Smooth muscle cell (in vitro differentiated cells): ENCODE data around the gene CPA2. TPM values are rescaled to one million over a fixed set of nuclear protein-coding genes. Genes with fewer than 3 reads are reported as not detected.
A peak's percentile ranks its signal among the peaks of the same experiment; 100 is the strongest.

ENCODE experiments used
- DNase-seq: peaks from one replicate; lab custom pipeline; 2025; ENCODE audit not compliant: unreplicated experiment; lab: John Stamatoyannopoulos, UW
- H2AFZ ChIP-seq: fragments of 200-600 bp; sonication (generic); 2 replicates; pipeline ENCODE4 v1.6.0; 2016; ENCODE audit warnings: antibody characterized with exemption, low read depth, mild to moderate bottlenecking
- H3F3A ChIP-seq: fragments of 200-600 bp; sonication (generic); 2 replicates; pipeline ENCODE4 v1.6.0; 2017; ENCODE audit warnings: antibody characterized with exemption, low read depth
- H3K27ac ChIP-seq: fragments of 200-600 bp; sonication (generic); 2 replicates; pipeline ENCODE4 v1.5.1; 2016; ENCODE audit warnings: low read depth, mild to moderate bottlenecking
- H3K27me3 ChIP-seq: fragments of 200-600 bp; sonication (generic); 2 replicates; pipeline ENCODE4 v1.6.1; 2016; ENCODE audit warnings: low read depth, mild to moderate bottlenecking
- H3K36me3 ChIP-seq: fragments of 200-600 bp; sonication (generic); 2 replicates; pipeline ENCODE4 v1.5.1; 2016; ENCODE audit warnings: low read depth
- H3K4me1 ChIP-seq: fragments of 200-600 bp; sonication (generic); 2 replicates; pipeline ENCODE4 v1.5.1; 2016; ENCODE audit warnings: low read depth
- H3K4me2 ChIP-seq: fragments of 200-600 bp; sonication (generic); 2 replicates; pipeline ENCODE4 v1.6.0; 2016; ENCODE audit warnings: mild to moderate bottlenecking
- H3K4me3 ChIP-seq: fragments of 200-600 bp; sonication (generic); 2 replicates; pipeline ENCODE4 v1.5.1; 2016; ENCODE audit warnings: mild to moderate bottlenecking
- H3K79me2 ChIP-seq: fragments of 200-600 bp; sonication (generic); 2 replicates; pipeline ENCODE4 v1.6.0; 2016; ENCODE audit warnings: low read depth, mild to moderate bottlenecking
- H3K9ac ChIP-seq: fragments of 200-600 bp; sonication (generic); 2 replicates; pipeline ENCODE4 v1.6.0; 2016; ENCODE audit warnings: low read depth
- H3K9me3 ChIP-seq: fragments of 200-600 bp; sonication (generic); replicated peaks from 2 replicates; pipeline ENCODE4 v1.5.1; 2016; ENCODE audit warnings: low read depth
- H4K20me1 ChIP-seq: fragments of 200-600 bp; sonication (generic); 2 replicates; pipeline ENCODE4 v1.6.0; 2016; ENCODE audit warnings: low read depth
- WGBS: methylation state at CpG from one replicate; pipeline ENCODE4 v1.1.7; 2016; ENCODE audit warnings: low lambda C conversion rate; 5-methylcytosine and 5-hydroxymethylcytosine counted together
- polyA plus RNA-seq: library from polyadenylated mRNA; unstranded; fragments of >200 nt; fragmentation: Nextera tagmentation; extraction: Ambion mirVana; gene quantifications from 2 replicates; pipeline ENCODE4 v1.2.1, GENCODE V29; 2016
- total RNA-seq: library from RNA; depleted of rRNA; stranded (reverse); fragments of >200 nt; gene quantifications from 2 replicates; pipeline ENCODE4 v1.2.3, GENCODE V29; 2014
- TF ChIP-seq, protein P1 (sequence below): fragments of 200-600 bp; sonication (generic); IDR thresholded peaks from 2 replicates; pipeline ENCODE4 v1.5.1; 2017; ENCODE audit warnings: borderline replicate concordance, mild to moderate bottlenecking, antibody characterized with exemption; ENCODE audit not compliant: insufficient read depth, poor library complexity, severe bottlenecking

Gene CPA2
- total and polyA plus RNA-seq, 2 experiments from 2014 or later = 0.18 TPM; not detected in 1

DNA sequence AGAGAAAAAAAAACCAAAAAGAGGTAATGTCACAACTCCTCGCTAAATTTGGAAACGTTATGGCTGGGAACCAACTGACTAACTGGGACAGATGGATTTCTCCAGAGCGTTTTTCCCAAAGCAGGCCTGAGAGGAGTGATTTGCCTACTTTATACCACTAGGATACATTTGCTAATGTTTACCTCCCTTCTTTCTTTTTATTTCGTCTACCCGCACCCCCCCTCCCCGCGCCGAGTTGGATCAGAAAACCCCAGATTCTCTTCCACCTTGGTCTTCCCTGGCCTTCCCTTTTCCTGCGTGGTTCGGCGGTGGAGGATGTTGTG, 7.2 kb downstream of the CPA2 start:
- H2AFZ ChIP-seq = peak overlapping the region; percentile 88
- H3K27ac ChIP-seq = peak overlapping the region; percentile 80
- no peaks in the 10 kb centered on the region for H3K79me2 ChIP-seq
- WGBS = 25% methylated on average over 11 of the region's 11 CpGs
- peaks cover 40% of the 10 kb centered on the region for H3F3A ChIP-seq
- H3K27me3 ChIP-seq = no peaks in the 10 kb centered on the region
- no peaks in the 10 kb centered on the region for H3K36me3 ChIP-seq
- H3K4me2 ChIP-seq = peak overlapping the region; percentile 67
- H3K9me3 ChIP-seq = no peaks in the 10 kb centered on the region
- TF ChIP-seq, protein P1, sequence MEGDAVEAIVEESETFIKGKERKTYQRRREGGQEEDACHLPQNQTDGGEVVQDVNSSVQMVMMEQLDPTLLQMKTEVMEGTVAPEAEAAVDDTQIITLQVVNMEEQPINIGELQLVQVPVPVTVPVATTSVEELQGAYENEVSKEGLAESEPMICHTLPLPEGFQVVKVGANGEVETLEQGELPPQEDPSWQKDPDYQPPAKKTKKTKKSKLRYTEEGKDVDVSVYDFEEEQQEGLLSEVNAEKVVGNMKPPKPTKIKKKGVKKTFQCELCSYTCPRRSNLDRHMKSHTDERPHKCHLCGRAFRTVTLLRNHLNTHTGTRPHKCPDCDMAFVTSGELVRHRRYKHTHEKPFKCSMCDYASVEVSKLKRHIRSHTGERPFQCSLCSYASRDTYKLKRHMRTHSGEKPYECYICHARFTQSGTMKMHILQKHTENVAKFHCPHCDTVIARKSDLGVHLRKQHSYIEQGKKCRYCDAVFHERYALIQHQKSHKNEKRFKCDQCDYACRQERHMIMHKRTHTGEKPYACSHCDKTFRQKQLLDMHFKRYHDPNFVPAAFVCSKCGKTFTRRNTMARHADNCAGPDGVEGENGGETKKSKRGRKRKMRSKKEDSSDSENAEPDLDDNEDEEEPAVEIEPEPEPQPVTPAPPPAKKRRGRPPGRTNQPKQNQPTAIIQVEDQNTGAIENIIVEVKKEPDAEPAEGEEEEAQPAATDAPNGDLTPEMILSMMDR = no peak
- H3K4me3 ChIP-seq = peak overlapping the region; percentile 41
- H4K20me1 ChIP-seq = no peaks in the 10 kb centered on the region
- peaks cover 46% of the 10 kb centered on the region for H3K4me1 ChIP-seq
- H3K9ac ChIP-seq = peak overlapping the region; percentile 27
- DNase-seq = no peak

DNA sequence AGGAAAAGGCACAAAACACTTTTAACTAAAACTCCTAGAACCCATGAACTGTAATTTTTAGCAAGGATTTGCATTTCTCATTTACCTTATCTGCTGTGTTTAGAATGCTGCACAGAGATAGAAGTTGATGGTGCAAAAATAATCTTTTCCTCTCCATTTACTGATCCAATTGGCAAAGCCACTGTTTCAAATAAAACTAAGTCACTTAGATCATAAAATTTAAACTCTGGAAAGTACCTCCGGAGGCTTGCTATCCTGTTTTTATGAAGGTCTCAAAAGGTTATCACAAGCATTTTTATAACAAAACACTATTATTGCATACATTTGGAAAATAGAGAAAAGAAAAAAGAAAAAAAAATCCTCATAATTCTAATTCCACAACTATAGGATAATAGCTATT, 7.6 kb downstream of the CPA2 start:
- no peak for DNase-seq
- H3K79me2 ChIP-seq = no peaks in the 10 kb centered on the region
- peak overlapping the region; percentile 80 for H3K27ac ChIP-seq
- no peaks in the 10 kb centered on the region for H4K20me1 ChIP-seq
- H3K4me3 ChIP-seq = peak overlapping the region; percentile 41
- peaks cover 46% of the 10 kb centered on the region for H3K4me1 ChIP-seq
- no peaks in the 10 kb centered on the region for H3K9me3 ChIP-seq
- peak overlapping the region; percentile 67 for H3K4me2 ChIP-seq
- H3K9ac ChIP-seq = peak overlapping the region; percentile 27
- peak overlapping the region; percentile 88 for H2AFZ ChIP-seq
- WGBS = 21% methylated on average over 1 of the region's 1 CpG
- no peaks in the 10 kb centered on the region for H3K36me3 ChIP-seq
- H3K27me3 ChIP-seq = no peaks in the 10 kb centered on the region
- H3F3A ChIP-seq = peaks cover 40% of the 10 kb centered on the region
- TF ChIP-seq, protein P1 = no peak

DNA sequence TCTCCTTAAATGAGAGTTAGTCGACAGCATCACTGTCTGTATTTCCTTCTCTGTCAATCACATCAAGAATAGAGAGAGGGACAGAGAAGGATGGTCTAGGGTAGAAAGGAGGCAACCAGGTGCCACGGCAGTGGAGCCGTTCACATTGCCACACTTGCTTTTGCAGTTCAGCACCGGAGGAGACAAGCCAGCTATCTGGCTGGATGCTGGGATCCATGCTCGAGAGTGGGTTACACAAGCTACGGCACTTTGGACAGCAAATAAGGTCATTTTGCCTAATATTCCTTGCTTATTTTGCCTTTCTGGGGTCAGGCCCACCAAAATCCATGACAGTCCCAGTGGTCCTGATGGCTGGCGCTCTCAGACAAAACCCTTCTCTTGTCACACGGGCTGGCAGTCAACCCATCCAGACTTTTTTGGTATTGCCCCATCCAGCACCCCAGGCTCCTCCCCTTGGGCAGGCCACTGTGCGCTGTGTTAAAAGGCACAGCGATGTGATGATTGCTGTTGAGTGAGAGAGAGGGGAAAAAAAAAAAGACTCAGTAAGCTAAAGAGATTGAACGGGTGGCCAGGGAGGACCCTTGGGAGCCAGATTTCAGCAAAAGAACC, 8.4 kb downstream of the CPA2 start:
- H2AFZ ChIP-seq = no peak overlapping the region
- H3K36me3 ChIP-seq = no peaks in the 10 kb centered on the region
- H3K79me2 ChIP-seq = no peaks in the 10 kb centered on the region
- TF ChIP-seq, protein P1 = no peak
- H4K20me1 ChIP-seq = no peaks in the 10 kb centered on the region
- H3K4me3 ChIP-seq = no peak overlapping the region
- peak overlapping the region; percentile 80 for H3K27ac ChIP-seq
- WGBS = 59% methylated on average over 11 of the region's 11 CpGs
- peak overlapping the region; percentile 67 for H3K4me2 ChIP-seq
- H3K9me3 ChIP-seq = no peaks in the 10 kb centered on the region
- H3K9ac ChIP-seq = no peak overlapping the region
- peaks cover 40% of the 10 kb centered on the region for H3F3A ChIP-seq
- no peaks in the 10 kb centered on the region for H3K27me3 ChIP-seq
- DNase-seq = no peak
- H3K4me1 ChIP-seq = peaks cover 46% of the 10 kb centered on the region

DNA sequence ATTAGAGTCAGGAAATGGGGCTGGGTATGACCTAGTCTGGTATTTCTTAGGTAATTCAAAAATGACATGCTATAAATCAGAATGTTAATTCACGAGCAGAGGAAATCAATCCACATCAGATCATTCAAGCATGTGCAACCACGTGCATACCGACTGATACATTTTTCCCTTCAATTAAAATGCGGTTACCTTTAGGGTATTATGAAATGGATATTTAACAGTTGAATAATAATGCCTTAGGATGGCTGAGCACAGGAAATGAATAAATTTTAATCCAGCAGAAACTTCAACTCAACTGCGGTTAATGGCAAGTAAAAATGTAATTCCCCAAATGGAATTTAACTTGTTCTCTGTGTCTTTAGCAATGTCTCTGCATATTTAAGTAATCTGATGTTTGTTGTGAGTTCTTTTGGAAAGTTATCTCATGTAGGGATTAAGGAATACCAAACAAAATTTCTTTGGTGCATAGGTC, 9.2 kb downstream of the CPA2 start:
- Histone ChIP-seq H4K20me1 (no peaks in the 10 kb centered on the region), H3K9me3 (no peaks in the 10 kb centered on the region), H3K79me2 (no peaks in the 10 kb centered on the region), H3K9ac (no peak overlapping the region), H3K4me1 (peaks cover 46% of the 10 kb centered on the region), H2AFZ (no peak overlapping the region), H3K4me2 (peak overlapping the region; percentile 67), H3F3A (peaks cover 40% of the 10 kb centered on the region), H3K27me3 (no peaks in the 10 kb centered on the region), H3K4me3 (no peak overlapping the region), H3K27ac (peak overlapping the region; percentile 80), H3K36me3 (no peaks in the 10 kb centered on the region)
- TF ChIP-seq, protein P1 = no peak
- no peak for DNase-seq
- WGBS = 62% methylated on average over 5 of the region's 5 CpGs
